H9 (cell line): ENCODE measurements around the gene PIP4K2B. TPM values are rescaled to one million over a fixed set of nuclear protein-coding genes. Genes with fewer than 3 reads are reported as not detected.

Source experiments
- DNase-seq: peaks from one replicate; pipeline ENCODE4 v3.0.0-alpha.2; 2017
- H2AFZ ChIP-seq: one replicate; pipeline ENCODE4 v1.6.1; 2013; ENCODE audit warnings: mild to moderate bottlenecking, low read length, control low read depth, moderate library complexity
- H2AK5ac ChIP-seq: 2 replicates; pipeline ENCODE4 v1.6.1; 2013; ENCODE audit warnings: low read length, control low read depth, mixed read lengths; ENCODE audit not compliant: insufficient read length
- H2BK120ac ChIP-seq: one replicate; pipeline ENCODE4 v1.6.1; 2013; ENCODE audit warnings: low read depth, mild to moderate bottlenecking, low read length, control low read depth, inconsistent platforms; ENCODE audit not compliant: poor library complexity, severe bottlenecking
- H2BK12ac ChIP-seq: 2 replicates; pipeline ENCODE4 v1.6.1; 2013; ENCODE audit warnings: low read length, control low read depth, mixed read lengths, low read depth; ENCODE audit not compliant: insufficient read length
- H2BK15ac ChIP-seq: 2 replicates; pipeline ENCODE4 v1.6.1; 2013; ENCODE audit warnings: low read depth, low read length, control low read depth
- H2BK20ac ChIP-seq: one replicate; pipeline ENCODE4 v1.6.1; 2013; ENCODE audit warnings: low read depth, mild to moderate bottlenecking, low read length, control low read depth, inconsistent platforms; ENCODE audit not compliant: poor library complexity, severe bottlenecking
- H2BK5ac ChIP-seq: 2 replicates; pipeline ENCODE4 v1.6.1; 2013; ENCODE audit warnings: low read length, control low read depth, mixed read lengths; ENCODE audit not compliant: insufficient read length
- H3K14ac ChIP-seq: 2 replicates; pipeline ENCODE4 v1.6.1; 2013; ENCODE audit warnings: low read length, control low read depth; ENCODE audit not compliant: insufficient read depth
- H3K18ac ChIP-seq: 2 replicates; pipeline ENCODE4 v1.6.1; 2013; ENCODE audit warnings: low read depth, mild to moderate bottlenecking, mixed read lengths, low read length, control low read depth; ENCODE audit not compliant: insufficient read length
- H3K23ac ChIP-seq: 2 replicates; pipeline ENCODE4 v1.6.1; 2013; ENCODE audit warnings: low read length, control low read depth, mixed read lengths, low read depth; ENCODE audit not compliant: insufficient read length
- H3K23me2 ChIP-seq: 2 replicates; pipeline ENCODE4 v1.6.1; 2013; ENCODE audit warnings: low read depth, mild to moderate bottlenecking, mixed read lengths, low read length, control low read depth; ENCODE audit not compliant: insufficient read length, poor library complexity, severe bottlenecking
- H3K27ac ChIP-seq: 2 replicates; pipeline ENCODE4 v1.5.1; 2013; ENCODE audit warnings: low read length, control low read depth, mixed read lengths, low read depth; ENCODE audit not compliant: insufficient read length
- H3K27me3 ChIP-seq: 2 replicates; pipeline ENCODE4 v1.6.1; 2013; ENCODE audit warnings: low read length, control low read depth, inconsistent platforms; ENCODE audit not compliant: insufficient read depth
- H3K4ac ChIP-seq: 2 replicates; pipeline ENCODE4 v1.6.1; 2013; ENCODE audit warnings: low read depth, mild to moderate bottlenecking, control low read depth, inconsistent platforms, low read length, moderate library complexity
- H3K4me1 ChIP-seq: 2 replicates; pipeline ENCODE4 v1.6.1; 2013; ENCODE audit warnings: low read length, control low read depth, inconsistent platforms; ENCODE audit not compliant: insufficient read depth
- H3K4me2 ChIP-seq: 2 replicates; pipeline ENCODE4 v1.6.1; 2013; ENCODE audit warnings: low read length, control low read depth, mixed read lengths; ENCODE audit not compliant: insufficient read length, insufficient read depth
- H3K56ac ChIP-seq: 2 replicates; pipeline ENCODE4 v1.6.1; 2013; ENCODE audit warnings: low read depth, mild to moderate bottlenecking, mixed read lengths, low read length, control low read depth; ENCODE audit not compliant: insufficient read length
- H3K79me1 ChIP-seq: 2 replicates; pipeline ENCODE4 v1.6.1; 2013; ENCODE audit warnings: low read depth, mild to moderate bottlenecking, moderate library complexity, low read length, control low read depth, inconsistent platforms; ENCODE audit not compliant: insufficient read depth, poor library complexity, severe bottlenecking
- H3K79me2 ChIP-seq: 2 replicates; pipeline ENCODE4 v1.6.1; 2013; ENCODE audit warnings: low read length, control low read depth, inconsistent platforms; ENCODE audit not compliant: insufficient read depth
- H3K9ac ChIP-seq: 2 replicates; pipeline ENCODE4 v1.6.1; 2013; ENCODE audit warnings: low read length, control low read depth, mixed read lengths; ENCODE audit not compliant: insufficient read length; ENCODE audit errors: extremely low read depth
- H3K9me3 ChIP-seq: one replicate; pipeline ENCODE4 v1.6.1; 2013; ENCODE audit warnings: low read depth, low read length, inconsistent platforms; ENCODE audit not compliant: control insufficient read depth
- H3T11ph ChIP-seq: one replicate; pipeline ENCODE4 v1.6.1; 2013; ENCODE audit warnings: mild to moderate bottlenecking, low read length, control low read depth, inconsistent platforms
- H4K20me1 ChIP-seq: one replicate; pipeline ENCODE4 v1.6.1; 2013; ENCODE audit not compliant: control insufficient read depth, insufficient read length, insufficient read depth
- H4K5ac ChIP-seq: 2 replicates; pipeline ENCODE4 v1.6.1; 2013; ENCODE audit warnings: low read depth, mild to moderate bottlenecking, mixed read lengths, low read length, control low read depth; ENCODE audit not compliant: insufficient read length
- H4K8ac ChIP-seq: replicated peaks from 2 replicates; pipeline ENCODE4 v1.6.1; 2013; ENCODE audit warnings: low read length, control low read depth, mixed read lengths, low read depth; ENCODE audit not compliant: insufficient read length
- H4K91ac ChIP-seq: 2 replicates; pipeline ENCODE4 v1.6.1; 2013; ENCODE audit warnings: low read depth, mild to moderate bottlenecking, moderate library complexity, mixed read lengths, low read length, control low read depth; ENCODE audit not compliant: insufficient read length
- H3K27ac Mint-ChIP-seq, 3 experiments: 2 replicates in 2 of 3; 3 replicates in 1 of 3; pipeline ENCODE4 v1.8.0; 2020 to 2021; ENCODE audit warnings: mixed read lengths in 3 of 3, mild to moderate bottlenecking in 1 of 3, moderate library complexity in 1 of 3
- H3K27me3 Mint-ChIP-seq: 2 replicates; pipeline ENCODE4 v1.8.0; 2021; ENCODE audit warnings: low read depth, mild to moderate bottlenecking, moderate library complexity, mixed read lengths
- H3K36me3 Mint-ChIP-seq, 3 experiments: 2 replicates in 2 of 3; 3 replicates in 1 of 3; pipeline ENCODE4 v1.8.0; 2020 to 2021; ENCODE audit warnings: low read depth in 3 of 3, mixed read lengths in 3 of 3; ENCODE audit not compliant: insufficient read depth in 1 of 3
- H3K4me1 Mint-ChIP-seq, 2 experiments: 2 replicates each; pipeline ENCODE4 v1.8.0; 2020; ENCODE audit warnings: mixed read lengths in 2 of 2
- H3K4me3 Mint-ChIP-seq, 2 experiments: 2 replicates in 1 of 2; 3 replicates in 1 of 2; pipeline ENCODE4 v1.8.0; 2020 to 2021; ENCODE audit warnings: mild to moderate bottlenecking in 2 of 2, mixed read lengths in 2 of 2, moderate library complexity in 1 of 2
- H3K9me3 Mint-ChIP-seq, 2 experiments: 2 replicates in 1 of 2; 3 replicates in 1 of 2; pipeline ENCODE4 v1.8.0; 2020; ENCODE audit warnings: mild to moderate bottlenecking in 2 of 2, mixed read lengths in 2 of 2, moderate library complexity in 1 of 2
- WGBS: extraction: QIAGEN DNeasy Blood & Tissue Kit; methylation state at CpG from one replicate; pipeline ENCODE4 v1.1.7; 2013; ENCODE audit warnings: missing lambda C conversion rate, low lambda C conversion rate, mixed read lengths; ENCODE audit not compliant: insufficient read length; ENCODE audit errors: extremely low coverage; 5-methylcytosine and 5-hydroxymethylcytosine counted together
- total RNA-seq: library from RNA; stranded (reverse); gene quantifications from 2 replicates; pipeline ENCODE4 v1.2.1, GENCODE V29; 2021
- TF ChIP-seq, protein P1 (sequence below): fragments of 200-600 bp; sonication (generic); conservative IDR thresholded peaks from 3 replicates; pipeline ENCODE4 v1.8.0; 2021; ENCODE audit warnings: antibody characterized with exemption, mild to moderate bottlenecking

The PIP4K2B gene
- total RNA-seq, 1 experiment from 2014 or later, result 61.9 TPM

DNA sequence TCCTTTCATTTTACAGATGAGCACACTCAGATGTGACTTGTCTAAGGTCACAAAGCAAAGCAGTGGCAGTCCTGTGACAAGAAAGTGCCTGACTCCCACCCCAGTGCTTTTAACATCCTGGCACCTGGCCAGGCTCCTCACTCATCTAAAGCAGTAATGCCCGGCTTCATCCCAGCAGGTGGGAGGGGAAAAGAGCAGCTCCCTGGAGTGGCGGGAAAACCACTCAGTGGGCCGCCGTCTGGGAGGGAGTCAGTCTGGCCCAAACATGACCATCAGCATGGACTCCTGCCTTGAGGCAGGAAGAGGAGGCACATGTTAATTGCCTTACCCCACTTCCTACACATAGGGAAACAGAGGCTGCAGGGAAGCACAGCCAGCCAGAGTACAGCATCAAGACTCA lies 53.8 kb downstream of the PIP4K2B start:
- peaks cover 2 to 19% (median 19%) of the 10 kb centered on the region in 3 experiments for H3K36me3 Mint-ChIP-seq
- Histone ChIP-seq H2BK120ac (no peak overlapping the region), H3K4ac (no peak overlapping the region), H3K4me1 (peaks cover 5% of the 10 kb centered on the region; the same call in 1 of the 2 replicates), H4K20me1 (no peaks in the 10 kb centered on the region), H3K14ac (no peak overlapping the region; the same call in 1 of the 2 replicates), H3K23me2 (peaks cover 36% of the 10 kb centered on the region), H2AK5ac (no peak overlapping the region), H3K23ac (no peak overlapping the region), H3K79me2 (peaks cover 59% of the 10 kb centered on the region), H2BK5ac (no peak overlapping the region), H3K4me2 (no peak overlapping the region), H2AFZ (no peak overlapping the region), H3K79me1 (peaks cover 9% of the 10 kb centered on the region), H3K9me3 (no peaks in the 10 kb centered on the region), H3T11ph (no peak overlapping the region), H3K27ac (no peak overlapping the region), H2BK20ac (no peak overlapping the region), H4K8ac (no peak overlapping the region), H4K91ac (no peak overlapping the region), H2BK15ac (no peak overlapping the region), H3K18ac (no peak overlapping the region), H4K5ac (no peak overlapping the region), H3K56ac (no peak overlapping the region), H3K9ac (no peak overlapping the region), H3K27me3 (no peaks in the 10 kb centered on the region), H2BK12ac (no peak overlapping the region)
- peaks cover 4% of the 10 kb centered on the region for H3K27me3 Mint-ChIP-seq
- H3K27ac Mint-ChIP-seq, result no peak overlapping the region
- no peaks in the 10 kb centered on the region; a peak in 1 of 5 replicates for H3K9me3 Mint-ChIP-seq
- TF ChIP-seq, protein P1, sequence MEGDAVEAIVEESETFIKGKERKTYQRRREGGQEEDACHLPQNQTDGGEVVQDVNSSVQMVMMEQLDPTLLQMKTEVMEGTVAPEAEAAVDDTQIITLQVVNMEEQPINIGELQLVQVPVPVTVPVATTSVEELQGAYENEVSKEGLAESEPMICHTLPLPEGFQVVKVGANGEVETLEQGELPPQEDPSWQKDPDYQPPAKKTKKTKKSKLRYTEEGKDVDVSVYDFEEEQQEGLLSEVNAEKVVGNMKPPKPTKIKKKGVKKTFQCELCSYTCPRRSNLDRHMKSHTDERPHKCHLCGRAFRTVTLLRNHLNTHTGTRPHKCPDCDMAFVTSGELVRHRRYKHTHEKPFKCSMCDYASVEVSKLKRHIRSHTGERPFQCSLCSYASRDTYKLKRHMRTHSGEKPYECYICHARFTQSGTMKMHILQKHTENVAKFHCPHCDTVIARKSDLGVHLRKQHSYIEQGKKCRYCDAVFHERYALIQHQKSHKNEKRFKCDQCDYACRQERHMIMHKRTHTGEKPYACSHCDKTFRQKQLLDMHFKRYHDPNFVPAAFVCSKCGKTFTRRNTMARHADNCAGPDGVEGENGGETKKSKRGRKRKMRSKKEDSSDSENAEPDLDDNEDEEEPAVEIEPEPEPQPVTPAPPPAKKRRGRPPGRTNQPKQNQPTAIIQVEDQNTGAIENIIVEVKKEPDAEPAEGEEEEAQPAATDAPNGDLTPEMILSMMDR, result no peak
- peaks cover 54 to 62% of the 10 kb centered on the region in 2 experiments for H3K4me1 Mint-ChIP-seq
- no peak for DNase-seq
- no CpG with 5 or more reads among the region's 4 CpGs for WGBS
- H3K4me3 Mint-ChIP-seq, result peak overlapping the region; percentile 97; a peak in 4 of 5 replicates
